Type B pancreatic cell (in vitro differentiated cells): ENCODE results near the gene SNX33. TPM values are rescaled to one million over a fixed set of nuclear protein-coding genes. Genes with fewer than 3 reads are reported as not detected.
"Not testable (repeated sequence)": the region's sequence is repeated elsewhere in the genome, so short reads cannot be mapped to it uniquely, and the experiment has no call there.

Experiments used
- DNase-seq: peaks from one replicate; pipeline ENCODE4 v3.0.0; 2021; ENCODE audit warnings: mixed read lengths; ENCODE audit not compliant: unreplicated experiment; ENCODE audit errors: extremely low spot score
- H3K27ac Mint-ChIP-seq: 2 replicates; pipeline ENCODE4 v1.8.0; 2021; ENCODE audit warnings: mild to moderate bottlenecking, mixed read lengths
- H3K27me3 Mint-ChIP-seq: 2 replicates; pipeline ENCODE4 v1.8.0; 2021; ENCODE audit warnings: mixed read lengths
- H3K36me3 Mint-ChIP-seq: 2 replicates; pipeline ENCODE4 v1.8.0; 2021; ENCODE audit warnings: mixed read lengths
- H3K4me1 Mint-ChIP-seq: one replicate; pipeline ENCODE4 v1.8.0; 2021; ENCODE audit warnings: mixed read lengths; ENCODE audit not compliant: unreplicated experiment
- H3K4me3 Mint-ChIP-seq: 2 replicates; pipeline ENCODE4 v1.8.0; 2021; ENCODE audit warnings: mild to moderate bottlenecking, mixed read lengths
- H3K9me3 Mint-ChIP-seq: 2 replicates; pipeline ENCODE4 v1.8.0; 2021; ENCODE audit warnings: mixed read lengths
- CTCF ChIP-seq: fragments of 200-600 bp; sonication (generic); conservative IDR thresholded peaks from 2 replicates; pipeline ENCODE4 v1.5.0; 2021; ENCODE audit warnings: antibody characterized with exemption, mild to moderate bottlenecking
- total RNA-seq: library from RNA; stranded (reverse); gene quantifications from 2 replicates; pipeline ENCODE4 v1.2.1, GENCODE V29; 2021; ENCODE audit warnings: low replicate concordance

The SNX33 gene
- total RNA-seq, 1 donor from 2014 or later: 24.9 TPM

- not testable (repeated sequence) for H3K27ac Mint-ChIP-seq, H3K4me3 Mint-ChIP-seq, H3K9me3 Mint-ChIP-seq, H3K36me3 Mint-ChIP-seq, H3K27me3 Mint-ChIP-seq, DNase-seq
- H3K4me1 Mint-ChIP-seq: peaks cover 16% of the 10 kb centered on the region
Measured at GRCh38 chr15:75701071-75702003, 53.6 kb downstream of the SNX33 start.

DNA sequence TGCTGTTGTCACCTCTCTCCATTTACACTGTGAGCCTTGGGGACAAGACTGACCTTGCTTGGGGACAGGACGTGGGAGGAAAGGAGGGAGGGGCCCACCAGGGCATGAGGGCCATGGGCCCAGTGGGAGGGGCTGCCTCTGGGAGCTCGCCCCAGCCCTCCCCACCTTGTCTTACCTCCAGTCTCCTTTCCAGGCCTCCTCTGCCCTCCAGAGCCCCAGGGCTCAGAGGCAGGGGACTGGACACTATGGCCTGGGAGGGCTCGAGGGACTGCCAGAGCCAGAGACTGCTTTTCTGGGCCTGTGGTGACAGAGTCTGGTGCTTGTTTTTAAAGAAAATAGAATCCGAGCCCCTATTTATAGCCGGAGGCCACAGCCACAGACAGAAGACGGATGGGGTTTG is 54.7 kb downstream of the SNX33 start:
- no peaks in the 10 kb centered on the region for H3K36me3 Mint-ChIP-seq

GRCh38 chr15:75703440-75704262 is 55.9 kb downstream of the SNX33 start:
- peaks cover 18% of the 10 kb centered on the region for H3K4me1 Mint-ChIP-seq
- H3K27ac Mint-ChIP-seq, H3K9me3 Mint-ChIP-seq, H3K4me3 Mint-ChIP-seq, H3K36me3 Mint-ChIP-seq, DNase-seq, H3K27me3 Mint-ChIP-seq: not testable (repeated sequence)

More for the DNA sequence above, 54.7 kb downstream of the SNX33 start:
- no peak for DNase-seq
- H3K27me3 Mint-ChIP-seq: peaks cover 4% of the 10 kb centered on the region
- no peaks in the 10 kb centered on the region for H3K9me3 Mint-ChIP-seq
- TF ChIP-seq CTCF: no peak
- peaks cover 18% of the 10 kb centered on the region for H3K4me1 Mint-ChIP-seq
- H3K4me3 Mint-ChIP-seq: no peak overlapping the region
- H3K27ac Mint-ChIP-seq: no peak overlapping the region

GRCh38 chr15:75704263-75704615 is 56.5 kb downstream of the SNX33 start:
- H3K27me3 Mint-ChIP-seq: no peaks in the 10 kb centered on the region
- no peak overlapping the region for H3K27ac Mint-ChIP-seq
- peaks cover 18% of the 10 kb centered on the region for H3K4me1 Mint-ChIP-seq
- no peaks in the 10 kb centered on the region for H3K36me3 Mint-ChIP-seq
- DNase-seq: no peak
- no peaks in the 10 kb centered on the region for H3K9me3 Mint-ChIP-seq
- TF ChIP-seq CTCF: no peak
- H3K4me3 Mint-ChIP-seq: no peak overlapping the region

GRCh38 chr15:75704618-75705017 is 56.9 kb downstream of the SNX33 start:
- no peak for DNase-seq
- Mint-ChIP-seq H3K4me1 (peaks cover 18% of the 10 kb centered on the region), H3K36me3 (no peaks in the 10 kb centered on the region), H3K4me3 (no peak overlapping the region), H3K9me3 (no peaks in the 10 kb centered on the region), H3K27me3 (no peaks in the 10 kb centered on the region), H3K27ac (no peak overlapping the region)
- TF ChIP-seq CTCF: no peak

GRCh38 chr15:75705375-75705774 is 57.7 kb downstream of the SNX33 start:
- not testable (repeated sequence) for H3K36me3 Mint-ChIP-seq, H3K4me3 Mint-ChIP-seq, DNase-seq, H3K27me3 Mint-ChIP-seq, H3K9me3 Mint-ChIP-seq
- H3K27ac Mint-ChIP-seq: peak overlapping the region; percentile 7
- peaks cover 18% of the 10 kb centered on the region for H3K4me1 Mint-ChIP-seq
